ENCODE results near the gene SPG7. TPM values are rescaled to one million over a fixed set of nuclear protein-coding genes. Genes with fewer than 3 reads are reported as not detected.

The SPG7 gene
- total RNA-seq, 1 experiment from 2014 or later = 160 TPM

GRCh38 chr16:89493776-89494175 is 14.4 kb upstream of the SPG7 start:
- Histone ChIP-seq H3F3A (ENCODE audit: insufficient read depth, low read depth) (peaks cover 4% of the 10 kb centered on the region; the same call in 1 of the 2 replicates), H3K27ac (no peak overlapping the region), H3K4me3 (no peak overlapping the region), H3K27me3 (ENCODE audit: insufficient read depth, low read depth) (no peaks in the 10 kb centered on the region), H3K9me2 (ENCODE audit: insufficient read depth) (no peaks in the 10 kb centered on the region), H3K79me2 (ENCODE audit: low read depth) (peaks cover 34% of the 10 kb centered on the region), H2AFZ (no peak overlapping the region), H3K36me3 (ENCODE audit: low read depth) (no peaks in the 10 kb centered on the region), H3K4me1 (replicated peaks; ENCODE audit: insufficient read depth) (peaks cover 14% of the 10 kb centered on the region; the same call in 1 of the 2 replicates), H4K20me1 (ENCODE audit: insufficient read depth) (peaks cover 8% of the 10 kb centered on the region), H3K4me2 (no peak overlapping the region), H3K9me3 (ENCODE audit: insufficient read depth, low read depth) (no peaks in the 10 kb centered on the region)
- ChIA-PET CTCF (no interaction called here), POLR2A (ENCODE audit: unreplicated experiment) (no interaction called here)
- DNase-seq = no peak
- no TSS peak for BruUV-seq (replicated peaks)
- TF ChIP-seq CTCF (conservative IDR thresholded peaks at IDR 0.05) (no peak), EZH2 (IDR thresholded peaks at IDR 0.05; ENCODE audit: low read depth) (no peak)
- intact Hi-C loops (cut with micrococcal nuclease; ENCODE audit: unreplicated experiment) = loop anchor here (5.0 kb wide), 1 partner anchor 69 kb away; the partner anchor contains the start of gene RPL13

GRCh38 chr16:89495121-89495520 is 13.1 kb upstream of the SPG7 start:
- Histone ChIP-seq H3K4me3 (no peak overlapping the region), H4K20me1 (ENCODE audit: insufficient read depth) (peaks cover 7% of the 10 kb centered on the region), H3K9me2 (ENCODE audit: insufficient read depth) (no peaks in the 10 kb centered on the region), H3K79me2 (ENCODE audit: low read depth) (peaks cover 27% of the 10 kb centered on the region), H3K9me3 (ENCODE audit: insufficient read depth, low read depth) (no peaks in the 10 kb centered on the region), H3K27me3 (ENCODE audit: insufficient read depth, low read depth) (no peaks in the 10 kb centered on the region), H3K4me2 (no peak overlapping the region), H2AFZ (no peak overlapping the region), H3K4me1 (replicated peaks; ENCODE audit: insufficient read depth) (peaks cover 14% of the 10 kb centered on the region; the same call in 1 of the 2 replicates), H3F3A (ENCODE audit: insufficient read depth, low read depth) (peaks cover 9% of the 10 kb centered on the region; the same call in 1 of the 2 replicates), H3K27ac (no peak overlapping the region), H3K36me3 (ENCODE audit: low read depth) (no peaks in the 10 kb centered on the region)
- intact Hi-C loops (cut with micrococcal nuclease; ENCODE audit: unreplicated experiment) = no loop called here
- TF ChIP-seq CTCF (conservative IDR thresholded peaks at IDR 0.05) = no peak
- no peak for TF ChIP-seq EZH2 (IDR thresholded peaks at IDR 0.05; ENCODE audit: low read depth)
- POLR2A ChIA-PET (ENCODE audit: unreplicated experiment) = interaction anchor here (0.6 to 0.7 kb wide), 2 partner anchors 281 to 463 kb away, joined by 4 to 8 read pairs; no protein-coding TSS in a partner anchor
- no peak for DNase-seq
- CTCF ChIA-PET = interaction anchor here (0.6 to 0.7 kb wide), 2 partner anchors 24 to 201 kb away, joined by 3 to 6 read pairs; no protein-coding TSS in a partner anchor
- no TSS peak for BruUV-seq (replicated peaks)

DNA sequence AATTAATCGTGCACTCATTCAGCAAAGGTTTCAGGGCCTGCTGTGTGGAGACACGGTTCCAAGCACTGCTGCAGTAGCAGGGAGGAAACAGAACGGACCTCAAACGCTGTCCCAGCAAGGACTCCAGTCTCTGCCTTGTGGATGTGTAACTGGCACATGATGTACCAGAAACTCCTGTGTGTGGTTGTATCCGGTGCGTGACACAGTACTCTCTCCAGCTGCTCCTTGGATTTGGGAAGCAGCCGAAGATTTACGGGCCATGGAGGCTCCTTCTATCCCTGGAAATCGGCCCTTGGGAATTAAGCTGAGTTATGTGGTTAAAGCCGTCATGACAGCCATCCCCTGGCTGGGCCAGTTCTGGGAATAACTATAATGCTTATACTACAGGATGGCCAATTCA is 9.4 kb upstream of the SPG7 start:
- no TSS peak for BruUV-seq (replicated peaks)
- CTCF ChIA-PET = no interaction called here

More for the DNA sequence above, 9.4 kb upstream of the SPG7 start:
- POLR2A ChIA-PET (ENCODE audit: unreplicated experiment) = no interaction called here
- Histone ChIP-seq H3K4me2 (no peak overlapping the region), H3K27ac (no peak overlapping the region), H4K20me1 (ENCODE audit: insufficient read depth) (peaks cover 7% of the 10 kb centered on the region), H3F3A (ENCODE audit: insufficient read depth, low read depth) (peaks cover 33% of the 10 kb centered on the region; the same call in 1 of the 2 replicates), H3K79me2 (ENCODE audit: low read depth) (peaks cover 7% of the 10 kb centered on the region; the same call in 1 of the 2 replicates), H3K27me3 (ENCODE audit: insufficient read depth, low read depth) (no peaks in the 10 kb centered on the region), H3K9me2 (ENCODE audit: insufficient read depth) (no peaks in the 10 kb centered on the region), H2AFZ (no peak overlapping the region), H3K4me1 (replicated peaks; ENCODE audit: insufficient read depth) (peaks cover 19% of the 10 kb centered on the region), H3K9me3 (ENCODE audit: insufficient read depth, low read depth) (no peaks in the 10 kb centered on the region), H3K4me3 (no peak overlapping the region), H3K36me3 (ENCODE audit: low read depth) (no peaks in the 10 kb centered on the region)
- no peak for DNase-seq
- TF ChIP-seq CTCF (conservative IDR thresholded peaks at IDR 0.05) (no peak), EZH2 (IDR thresholded peaks at IDR 0.05; ENCODE audit: low read depth) (no peak)
- intact Hi-C loops (cut with micrococcal nuclease; ENCODE audit: unreplicated experiment) = no loop called here

Data from PC-9 (cell line).